Measurements from ENCODE around the gene SYT15B.
"Not testable (repeated sequence)": the region's sequence is repeated elsewhere in the genome, so short reads cannot be mapped to it uniquely, and the experiment has no call there.

GRCh38 chr10:47753176-47753575 is 10.2 kb downstream of the SYT15B start:
- not testable (repeated sequence) for TF ChIP-seq CTCF (IDR thresholded peaks at IDR 0.05; ENCODE audit: insufficient read depth, low read length, poor library complexity, severe bottlenecking); EZH2phosphoT487 (conservative IDR thresholded peaks at IDR 0.05; ENCODE audit: low read length)
